NCI-H146 treated with DMSO at 0.1 percent for 48 hours (cell line): Measurements from ENCODE around the gene ROPN1B.

Experiments used
- DNase-seq: peaks from one replicate; lab custom pipeline; 2025; ENCODE audit not compliant: unreplicated experiment; lab: John Stamatoyannopoulos, UW

The ROPN1B gene

DNA sequence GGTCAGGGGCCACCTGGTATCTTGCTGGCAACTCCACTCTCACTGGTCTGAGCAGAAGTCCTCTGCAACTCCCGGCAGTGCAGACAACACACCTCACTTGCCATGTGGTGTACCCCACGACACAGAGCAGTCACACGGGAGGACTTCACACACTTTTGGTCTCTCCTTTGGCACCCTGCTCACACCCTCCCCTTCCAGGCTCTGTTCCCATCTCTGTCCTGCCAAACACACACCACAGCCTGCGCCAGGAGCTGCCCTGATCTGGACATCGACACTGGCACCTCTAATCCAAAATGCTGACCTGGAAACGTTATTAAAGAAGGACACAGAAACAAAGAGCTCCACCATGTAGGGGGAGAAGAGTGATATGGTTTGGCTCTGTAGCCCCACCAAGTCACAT lies 57.8 kb downstream of the ROPN1B start:
- no peak for DNase-seq

DNA sequence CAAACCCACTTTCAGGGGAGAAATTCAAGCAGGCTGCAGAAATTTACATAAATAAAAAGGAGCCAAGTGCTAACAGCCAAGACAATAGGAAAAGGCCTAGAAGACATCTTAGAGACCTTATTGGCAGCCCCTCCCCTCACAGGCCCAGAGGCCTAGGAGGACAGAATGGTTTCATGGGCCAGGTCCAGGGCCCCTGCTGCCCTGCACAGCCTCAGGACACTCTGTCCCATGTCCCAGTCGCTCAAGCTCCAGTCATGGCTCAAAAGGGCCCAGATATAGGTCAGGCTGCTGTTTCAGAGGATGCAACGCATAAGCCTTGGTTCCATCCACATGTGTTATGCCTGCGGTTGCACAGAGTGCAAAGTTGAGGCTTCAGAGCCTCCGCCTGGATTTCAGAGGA lies 59.1 kb downstream of the ROPN1B start:
- DNase-seq = no peak

DNA sequence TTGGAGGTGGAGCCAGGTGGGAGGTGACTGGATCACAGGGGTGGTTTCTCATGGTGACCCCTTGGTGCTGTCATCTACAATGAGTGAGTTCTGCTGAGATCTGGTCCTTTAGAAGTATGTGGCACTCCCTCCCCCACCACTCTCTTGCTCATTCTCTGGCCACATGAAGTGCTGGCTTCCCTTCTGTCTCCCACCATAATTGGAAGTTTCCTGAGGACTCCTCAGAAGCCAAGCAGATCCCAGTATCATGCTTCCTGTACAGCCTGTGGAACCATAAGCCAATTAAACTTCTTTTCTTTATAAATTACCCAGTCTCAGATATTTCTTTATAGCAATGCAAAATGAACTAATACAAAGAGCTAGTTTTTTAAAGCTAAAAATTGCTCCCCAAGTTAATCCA lies 60.3 kb downstream of the ROPN1B start:
- DNase-seq = no peak

DNA sequence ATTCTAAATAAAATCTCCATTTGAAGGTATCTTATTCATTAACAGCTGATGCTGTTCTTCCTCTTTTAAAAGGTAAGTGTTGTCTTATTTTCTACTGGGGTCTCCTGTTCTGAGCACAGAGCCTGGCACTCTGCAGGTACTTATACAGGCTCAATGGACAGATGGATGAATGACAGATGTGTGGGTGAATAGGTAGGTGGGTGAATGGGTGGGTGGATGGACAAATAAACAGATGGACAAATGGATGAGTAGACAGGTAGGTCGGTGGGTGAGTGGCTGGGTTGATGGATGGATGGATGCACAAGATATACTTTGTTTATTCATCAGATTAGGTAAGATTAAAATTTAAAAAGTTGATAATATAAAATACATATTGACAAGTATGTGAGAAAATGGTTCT lies 61.5 kb downstream of the ROPN1B start:
- DNase-seq = no peak

DNA sequence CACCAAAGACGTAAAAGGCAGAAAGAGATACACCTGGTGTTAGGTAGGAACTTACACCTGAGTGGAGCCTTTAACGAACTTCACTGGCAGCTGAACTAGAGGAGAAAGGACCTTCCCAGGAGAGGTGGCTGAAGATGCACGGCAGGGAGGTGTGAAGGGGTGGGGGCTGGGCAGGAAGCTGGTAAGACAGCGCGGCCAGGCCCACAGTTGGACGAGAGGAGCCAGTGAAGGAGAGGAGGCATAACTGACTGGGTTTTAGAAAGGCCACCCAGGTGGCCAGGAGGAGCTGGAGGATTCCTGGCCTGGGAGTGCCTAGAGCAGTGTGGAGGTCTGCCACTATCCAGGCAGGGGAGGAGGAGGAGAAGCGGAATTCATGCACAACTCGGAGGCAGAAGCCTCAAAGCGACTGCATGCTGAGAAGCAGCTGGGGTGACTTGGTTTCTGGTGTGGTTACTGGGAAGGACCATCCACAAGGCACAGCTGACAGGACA lies 63.0 kb downstream of the ROPN1B start:
- DNase-seq = no peak
